C4-2B (cell line): ENCODE data around the gene ERC1.
"Not testable (repeated sequence)": the region's sequence is repeated elsewhere in the genome, so short reads cannot be mapped to it uniquely, and the experiment has no call there.

Experiments used
- H3K27ac ChIP-seq: fragments of 450-650 bp; 2 replicates; pipeline ENCODE4 v1.5.1; 2017
- CTCF ChIP-seq: fragments of 450-650 bp; conservative IDR thresholded peaks from 2 replicates; pipeline ENCODE4 v1.5.1; 2017; ENCODE audit warnings: mild to moderate bottlenecking
- ZFX ChIP-seq: fragments of 450-650 bp; IDR thresholded peaks from 2 replicates; pipeline ENCODE4 v1.6.1; 2017

Gene ERC1

GRCh38 chr12:1093166-1093751, 102.2 kb downstream of the ERC1 start:
- TF ChIP-seq CTCF (peak; percentile 89), ZFX (no peak)
- H3K27ac ChIP-seq = no peak overlapping the region

GRCh38 chr12:1094714-1095113, 103.7 kb downstream of the ERC1 start:
- TF ChIP-seq CTCF = no peak
- no peak for TF ChIP-seq ZFX
- H3K27ac ChIP-seq = no peak overlapping the region

- TF ChIP-seq ZFX (no peak), CTCF (no peak)
- no peak overlapping the region for H3K27ac ChIP-seq
Observed at GRCh38 chr12:1099158-1099557, 108.1 kb downstream of the ERC1 start.

GRCh38 chr12:1099618-1100017, 108.6 kb downstream of the ERC1 start:
- not testable (repeated sequence) for H3K27ac ChIP-seq

GRCh38 chr12:1102115-1102514, 111.1 kb downstream of the ERC1 start:
- no peak for TF ChIP-seq ZFX
- TF ChIP-seq CTCF = no peak
- H3K27ac ChIP-seq = no peak overlapping the region

- no peak overlapping the region for H3K27ac ChIP-seq
- TF ChIP-seq CTCF = no peak
- no peak for TF ChIP-seq ZFX
Observed at GRCh38 chr12:1102791-1103450, 111.9 kb downstream of the ERC1 start.

GRCh38 chr12:1103632-1104031, 112.6 kb downstream of the ERC1 start:
- TF ChIP-seq CTCF (no peak), ZFX (no peak)
- no peak overlapping the region for H3K27ac ChIP-seq
